Gastrocnemius medialis (tissue), 4 donors: Measurements from ENCODE around the gene CEP350.

Experiments
- CTCF ChIP-seq, 5 experiments: fragments of 450-650 bp in 3 of 5; fragments of 200-600 bp in 2 of 5; sonication (generic) in 2 of 5; IDR thresholded peaks in 4 of 5; conservative IDR thresholded peaks in 1 of 5; 1 replicate in 4 of 5; 2 replicates in 1 of 5; pipeline ENCODE4 v1.5.1; 2016 to 2019; ENCODE audit warnings: antibody characterized with exemption in 5 of 5, mild to moderate bottlenecking in 3 of 5, moderate library complexity in 3 of 5
- POLR2A ChIP-seq, 2 donors: fragments of 450-650 bp; IDR thresholded peaks; one replicate each; pipeline ENCODE4 v1.6.1; 2017; ENCODE audit warnings: antibody characterized with exemption in 2 of 2, mild to moderate bottlenecking in 2 of 2, moderate library complexity in 2 of 2

- TF ChIP-seq CTCF (IDR thresholded peaks at IDR 0.05 in 4 of 5, conservative IDR thresholded peaks at IDR 0.05 in 1 of 5) (no peak), POLR2A (IDR thresholded peaks at IDR 0.05) (no peak)
Measured at GRCh38 chr1:180066150-180066549, 111.5 kb downstream of the CEP350 start.
